Karpas-422 (cell line): ENCODE measurements around the gene NFE2L2. TPM values are rescaled to one million over a fixed set of nuclear protein-coding genes. Genes with fewer than 3 reads are reported as not detected.
A peak's percentile ranks its signal among the peaks of the same experiment; 100 is the strongest.
"Not testable (repeated sequence)": the region's sequence is repeated elsewhere in the genome, so short reads cannot be mapped to it uniquely, and the experiment has no call there.

Experiments used
- DNase-seq: peaks from one replicate; pipeline ENCODE4 v3.0.0-alpha.2; 2015
- H2AFZ ChIP-seq: fragments of 200-600 bp; sonication (generic); 2 replicates; pipeline ENCODE4 v1.6.1; 2014; ENCODE audit warnings: antibody characterized with exemption, low read length, mixed read lengths
- H3K27ac ChIP-seq: fragments of 200-600 bp; sonication (generic); 2 replicates; pipeline ENCODE4 v1.5.1; 2014; ENCODE audit warnings: mild to moderate bottlenecking, low read length, moderate library complexity
- H3K27me3 ChIP-seq: fragments of 200-600 bp; sonication (generic); 2 replicates; pipeline ENCODE4 v1.6.1; 2014; ENCODE audit warnings: low read length, mixed read lengths
- H3K36me3 ChIP-seq: fragments of 200-600 bp; sonication (generic); 2 replicates; pipeline ENCODE4 v1.6.1; 2014; ENCODE audit warnings: low read length, mixed read lengths; ENCODE audit not compliant: insufficient read depth
- H3K4me1 ChIP-seq: fragments of 200-600 bp; sonication (generic); 2 replicates; pipeline ENCODE4 v1.6.1; 2014; ENCODE audit warnings: mild to moderate bottlenecking, low read length, mixed read lengths
- H3K4me2 ChIP-seq: fragments of 200-600 bp; sonication (generic); 2 replicates; pipeline ENCODE4 v1.6.1; 2014; ENCODE audit warnings: low read length, low read depth, mild to moderate bottlenecking; ENCODE audit not compliant: poor library complexity, severe bottlenecking
- H3K4me3 ChIP-seq: fragments of 200-600 bp; sonication (generic); 2 replicates; pipeline ENCODE4 v1.5.1; 2014; ENCODE audit warnings: mild to moderate bottlenecking, antibody characterized with exemption, low read length, mixed read lengths
- H3K79me2 ChIP-seq: fragments of 200-600 bp; sonication (generic); 2 replicates; pipeline ENCODE4 v1.6.1; 2014; ENCODE audit warnings: mild to moderate bottlenecking, low read length, mixed read lengths
- H3K9ac ChIP-seq: fragments of 200-600 bp; sonication (generic); 2 replicates; pipeline ENCODE4 v1.6.0; 2014; ENCODE audit warnings: low read length
- H3K9me2 ChIP-seq: fragments of 200-600 bp; sonication (generic), shearing (Covaris generic); replicated peaks from 2 replicates; pipeline ENCODE4 v1.6.0; 2014; ENCODE audit warnings: mild to moderate bottlenecking, low read length, moderate library complexity; ENCODE audit not compliant: insufficient read depth
- H3K9me3 ChIP-seq: fragments of 300-700, 200-600 bp; sonication (generic); 2 replicates; pipeline ENCODE4 v1.6.1; 2014; ENCODE audit warnings: low read length, mixed read lengths
- H4K20me1 ChIP-seq: fragments of 200-600 bp; sonication (generic); 2 replicates; pipeline ENCODE4 v1.6.1; 2014; ENCODE audit warnings: mild to moderate bottlenecking, antibody characterized with exemption, low read length, low read depth; ENCODE audit not compliant: insufficient read depth
- total RNA-seq: library from RNA; depleted of rRNA; stranded (reverse); fragments of >200 nt; shearing (Covaris generic); gene quantifications from 2 replicates; pipeline ENCODE4 v1.2.3, GENCODE V29; 2014; ENCODE audit warnings: low replicate concordance

NFE2L2 gene
- total RNA-seq, 1 experiment from 2014 or later: 66.7 TPM

DNA sequence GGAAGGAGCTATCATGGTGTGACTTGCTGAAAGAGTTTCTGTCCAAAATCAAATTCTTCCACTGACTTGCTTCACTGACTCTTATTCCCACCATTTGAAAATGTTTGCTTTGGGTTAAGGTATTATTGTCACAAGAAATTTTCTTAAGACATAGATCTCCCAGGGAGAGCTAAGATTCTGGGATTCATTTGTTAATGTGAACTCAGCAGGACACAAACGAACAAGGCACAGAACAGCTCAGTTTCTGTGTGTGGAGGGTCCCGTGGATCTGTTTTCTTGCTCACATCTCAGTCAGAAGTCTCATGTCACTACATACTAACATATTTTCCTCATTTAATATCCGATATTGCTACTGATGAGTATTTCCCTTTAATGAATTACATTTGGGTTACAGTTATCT lies 60.1 kb downstream of the NFE2L2 start:
- Histone ChIP-seq H3K9me2 (no peaks in the 10 kb centered on the region), H2AFZ (no peak overlapping the region), H3K27ac (no peak overlapping the region), H3K4me3 (no peak overlapping the region), H3K27me3 (no peaks in the 10 kb centered on the region), H3K36me3 (no peaks in the 10 kb centered on the region), H3K4me1 (peaks cover 6% of the 10 kb centered on the region; the same call in 1 of the 2 replicates), H3K79me2 (no peaks in the 10 kb centered on the region), H3K4me2 (no peak overlapping the region), H4K20me1 (no peaks in the 10 kb centered on the region), H3K9me3 (no peaks in the 10 kb centered on the region), H3K9ac (no peak overlapping the region)
- DNase-seq: no peak

DNA sequence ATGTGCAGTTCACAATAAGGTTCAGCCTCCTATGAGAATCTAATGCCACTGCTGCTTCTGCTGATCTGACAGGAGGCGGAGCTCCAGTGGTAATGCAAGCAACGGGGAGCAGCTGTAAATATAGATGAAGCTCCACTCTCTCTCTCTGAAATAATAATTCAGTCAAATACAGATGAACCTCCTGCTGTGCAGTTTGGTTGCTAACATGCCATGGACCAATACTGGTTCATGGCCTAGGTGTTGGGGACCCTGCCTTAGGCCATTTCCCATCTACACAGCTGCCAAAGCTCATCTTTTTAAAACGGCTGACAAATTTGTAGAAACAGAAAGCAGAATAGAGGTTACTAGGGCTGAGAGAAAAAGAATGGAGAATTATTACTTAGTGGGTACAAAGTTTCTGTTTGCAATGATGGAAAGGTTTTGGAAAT lies 62.6 kb downstream of the NFE2L2 start:
- Histone ChIP-seq H3K4me1 (peaks cover 6% of the 10 kb centered on the region; the same call in 1 of the 2 replicates), H3K9me2 (no peaks in the 10 kb centered on the region), H3K9me3 (no peaks in the 10 kb centered on the region), H3K27me3 (no peaks in the 10 kb centered on the region), H3K9ac (no peak overlapping the region), H3K27ac (no peak overlapping the region), H2AFZ (no peak overlapping the region), H3K36me3 (no peaks in the 10 kb centered on the region), H3K4me2 (no peak overlapping the region), H4K20me1 (no peaks in the 10 kb centered on the region), H3K79me2 (no peaks in the 10 kb centered on the region), H3K4me3 (no peak overlapping the region)
- no peak for DNase-seq

DNA sequence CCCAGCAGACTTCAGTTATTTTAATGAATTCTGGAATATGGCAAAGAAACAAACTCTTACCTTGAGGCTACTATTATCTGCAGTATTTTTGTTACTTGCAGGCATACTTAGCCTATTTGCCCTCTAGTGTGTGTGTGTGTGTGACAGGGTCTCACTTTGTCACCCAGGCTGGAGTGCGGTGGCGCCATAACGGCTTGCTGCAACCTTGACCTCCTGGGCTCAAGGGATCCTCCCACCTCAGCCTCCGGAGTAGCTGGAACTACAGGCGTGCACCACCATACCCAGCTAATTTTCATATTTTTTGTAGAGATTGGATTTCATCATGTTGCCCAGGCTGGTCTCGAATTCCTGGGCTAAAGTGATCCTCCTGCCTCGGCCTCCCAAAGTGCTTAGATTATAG lies 64.1 kb downstream of the NFE2L2 start:
- not testable (repeated sequence) for H3K27me3 ChIP-seq, H3K9me2 ChIP-seq, DNase-seq, H3K27ac ChIP-seq, H3K4me1 ChIP-seq, H3K9ac ChIP-seq, H3K36me3 ChIP-seq, H3K79me2 ChIP-seq, H3K4me3 ChIP-seq, H3K9me3 ChIP-seq, H4K20me1 ChIP-seq, H3K4me2 ChIP-seq, H2AFZ ChIP-seq

DNA sequence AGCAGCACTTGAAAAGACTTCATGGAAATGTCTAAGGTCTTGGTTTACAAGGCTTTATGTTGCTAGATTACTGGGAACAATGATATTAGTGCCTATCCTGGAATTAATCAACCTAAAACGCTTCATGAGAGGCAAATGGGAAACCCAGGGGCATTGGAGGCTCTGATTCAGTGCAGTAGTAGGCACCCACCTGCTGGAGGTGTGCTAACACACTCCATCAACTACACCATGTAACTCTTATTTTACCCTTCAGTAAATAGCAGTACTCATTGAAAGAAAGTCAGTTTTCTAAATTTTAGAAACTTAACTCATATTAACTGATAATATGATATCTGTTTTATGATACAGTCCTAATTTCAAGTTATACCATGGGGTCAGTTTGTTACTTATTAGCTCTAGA lies 69.3 kb downstream of the NFE2L2 start:
- Histone ChIP-seq H3K27ac (no peak overlapping the region), H3K79me2 (no peaks in the 10 kb centered on the region), H2AFZ (no peak overlapping the region), H3K36me3 (no peaks in the 10 kb centered on the region), H3K4me1 (peaks cover 3% of the 10 kb centered on the region), H4K20me1 (no peaks in the 10 kb centered on the region), H3K9ac (no peak overlapping the region), H3K9me2 (no peaks in the 10 kb centered on the region), H3K9me3 (no peaks in the 10 kb centered on the region), H3K4me3 (no peak overlapping the region), H3K4me2 (no peak overlapping the region), H3K27me3 (no peaks in the 10 kb centered on the region)
- peak; percentile 54 for DNase-seq

DNA sequence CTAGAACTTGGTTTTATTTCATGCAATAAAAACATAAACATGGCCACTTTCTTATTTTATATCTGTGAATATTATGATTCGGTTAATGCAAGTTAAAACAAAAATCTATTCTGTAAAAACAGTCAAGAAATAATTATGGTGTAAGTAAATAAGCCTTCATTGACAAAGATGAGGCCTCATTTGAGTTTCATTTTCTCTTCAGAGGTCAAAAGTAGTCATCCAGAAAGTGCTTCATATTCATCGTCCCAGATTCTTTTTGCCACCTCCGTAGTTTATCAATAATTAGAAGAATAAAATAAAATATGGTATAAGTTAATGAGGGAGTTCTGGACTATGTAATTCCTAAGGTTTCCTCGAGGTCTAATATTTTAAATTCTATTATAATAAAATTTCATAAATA lies 71.3 kb downstream of the NFE2L2 start:
- Histone ChIP-seq H3K4me3 (no peak overlapping the region), H3K27ac (no peak overlapping the region), H3K79me2 (no peaks in the 10 kb centered on the region), H3K36me3 (no peaks in the 10 kb centered on the region), H3K27me3 (no peaks in the 10 kb centered on the region), H3K4me1 (peaks cover 3% of the 10 kb centered on the region), H3K9me3 (no peaks in the 10 kb centered on the region), H2AFZ (no peak overlapping the region), H3K9me2 (no peaks in the 10 kb centered on the region), H4K20me1 (no peaks in the 10 kb centered on the region), H3K4me2 (no peak overlapping the region), H3K9ac (no peak overlapping the region)
- DNase-seq: no peak

DNA sequence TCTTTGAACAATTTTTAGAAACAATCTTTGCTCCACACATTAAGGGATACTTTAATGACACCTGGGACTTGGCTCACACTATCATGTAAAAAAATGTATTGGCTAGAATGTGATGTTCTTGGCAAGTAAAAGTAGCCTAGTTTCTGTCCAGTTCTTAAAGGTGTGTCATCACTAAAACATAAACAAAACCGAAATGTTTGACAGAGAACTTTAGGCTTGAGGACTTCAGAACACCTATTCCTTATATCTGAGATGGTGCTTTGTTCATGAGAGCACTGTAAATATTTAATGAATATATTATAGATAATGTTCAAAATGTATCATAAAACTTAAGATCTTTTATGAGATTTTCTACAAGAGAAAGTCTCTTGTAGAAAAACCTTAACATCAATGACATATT lies 71.7 kb downstream of the NFE2L2 start:
- Histone ChIP-seq H3K4me1 (peaks cover 3% of the 10 kb centered on the region), H3K79me2 (no peaks in the 10 kb centered on the region), H3K27me3 (no peaks in the 10 kb centered on the region), H2AFZ (no peak overlapping the region), H4K20me1 (no peaks in the 10 kb centered on the region), H3K4me3 (no peak overlapping the region), H3K9me3 (no peaks in the 10 kb centered on the region), H3K27ac (no peak overlapping the region), H3K9ac (no peak overlapping the region), H3K9me2 (no peaks in the 10 kb centered on the region), H3K36me3 (no peaks in the 10 kb centered on the region), H3K4me2 (no peak overlapping the region)
- no peak for DNase-seq

DNA sequence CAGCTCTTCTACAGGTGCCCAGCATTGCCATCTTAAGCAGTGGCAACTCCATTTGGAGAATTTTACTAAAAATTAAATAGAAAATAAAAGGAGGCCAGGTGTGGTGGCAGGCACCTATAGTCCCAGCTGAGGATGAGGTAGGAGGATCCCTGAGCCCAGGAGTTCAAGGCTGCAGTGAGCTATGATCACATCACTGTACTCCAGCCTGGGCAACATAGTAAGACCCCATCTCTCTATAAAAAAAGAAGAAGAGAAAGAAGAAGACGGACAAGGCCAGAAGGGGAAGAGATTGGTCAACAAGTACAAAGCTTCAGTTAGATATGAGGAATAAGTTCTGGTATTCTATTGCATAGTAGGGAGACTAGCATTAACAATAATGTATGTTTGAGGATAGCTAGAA lies 73.6 kb downstream of the NFE2L2 start:
- no peaks in the 10 kb centered on the region for H3K79me2 ChIP-seq
- no peak overlapping the region for H2AFZ ChIP-seq
- H3K36me3 ChIP-seq: no peaks in the 10 kb centered on the region
- H3K4me3 ChIP-seq: no peak overlapping the region
- no peaks in the 10 kb centered on the region for H3K27me3 ChIP-seq
- H3K9me3 ChIP-seq: no peaks in the 10 kb centered on the region
- no peak overlapping the region for H3K9ac ChIP-seq
- no peaks in the 10 kb centered on the region for H3K9me2 ChIP-seq
- no peak for DNase-seq
- no peak overlapping the region for H3K27ac ChIP-seq
- H3K4me2 ChIP-seq: no peak overlapping the region
- no peaks in the 10 kb centered on the region for H4K20me1 ChIP-seq
- peaks cover 3% of the 10 kb centered on the region for H3K4me1 ChIP-seq

DNA sequence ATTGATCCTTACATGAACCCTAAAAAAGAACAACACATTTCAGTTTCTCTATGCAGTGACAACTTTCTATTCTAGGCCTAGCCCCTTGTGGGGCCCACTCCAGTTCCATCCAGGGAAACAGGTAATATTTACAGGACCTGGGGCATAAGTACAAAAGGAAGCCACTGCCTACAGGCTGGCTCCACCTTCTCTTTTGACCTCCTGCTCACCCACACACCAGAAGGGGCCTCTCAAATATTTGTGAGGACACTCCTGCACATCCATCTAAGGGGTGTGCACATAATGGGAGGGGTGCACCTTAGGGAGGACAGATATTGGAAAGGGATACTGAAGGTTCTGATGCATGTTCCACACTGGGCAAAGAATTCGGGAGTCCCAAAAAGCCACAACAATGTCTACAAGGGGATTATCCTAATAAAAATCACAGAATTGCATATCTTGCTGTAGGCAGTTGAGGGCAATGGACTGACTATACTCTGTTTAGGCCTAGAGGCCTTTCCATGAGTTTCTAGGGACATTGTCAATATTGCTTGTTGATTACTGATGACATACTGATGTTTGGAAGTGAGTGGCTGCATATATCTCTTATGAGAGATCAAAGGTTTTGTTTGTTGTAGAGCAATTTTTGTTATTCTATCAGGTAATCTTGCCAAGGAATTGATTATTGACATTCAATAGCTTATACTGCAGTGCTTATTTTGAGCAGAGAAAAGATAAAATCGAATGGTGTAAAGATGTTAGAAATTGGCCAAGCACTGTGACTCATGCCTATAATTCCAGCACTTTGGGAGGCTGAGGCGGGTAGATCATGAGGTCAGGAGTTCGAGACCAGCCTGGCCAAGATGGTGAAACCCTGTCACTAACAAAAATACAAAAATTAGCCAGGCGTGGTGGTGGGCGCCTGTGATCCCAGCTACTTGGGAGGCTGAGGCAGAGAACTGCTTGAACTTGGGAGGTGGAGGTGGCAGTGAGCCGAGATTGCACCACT lies 75.8 kb downstream of the NFE2L2 start:
- H3K36me3 ChIP-seq: no peaks in the 10 kb centered on the region
- no peaks in the 10 kb centered on the region for H3K27me3 ChIP-seq
- H3K27ac ChIP-seq: no peak overlapping the region
- no peak overlapping the region for H3K4me3 ChIP-seq
- no peak overlapping the region for H2AFZ ChIP-seq
- H3K79me2 ChIP-seq: no peaks in the 10 kb centered on the region
- no peak for DNase-seq
- H3K4me1 ChIP-seq: no peaks in the 10 kb centered on the region
- no peaks in the 10 kb centered on the region for H4K20me1 ChIP-seq
- no peaks in the 10 kb centered on the region for H3K9me2 ChIP-seq
- no peak overlapping the region for H3K4me2 ChIP-seq
- no peaks in the 10 kb centered on the region for H3K9me3 ChIP-seq
- H3K9ac ChIP-seq: no peak overlapping the region
